Measurements from ENCODE around the gene CEACAM5.

DNA sequence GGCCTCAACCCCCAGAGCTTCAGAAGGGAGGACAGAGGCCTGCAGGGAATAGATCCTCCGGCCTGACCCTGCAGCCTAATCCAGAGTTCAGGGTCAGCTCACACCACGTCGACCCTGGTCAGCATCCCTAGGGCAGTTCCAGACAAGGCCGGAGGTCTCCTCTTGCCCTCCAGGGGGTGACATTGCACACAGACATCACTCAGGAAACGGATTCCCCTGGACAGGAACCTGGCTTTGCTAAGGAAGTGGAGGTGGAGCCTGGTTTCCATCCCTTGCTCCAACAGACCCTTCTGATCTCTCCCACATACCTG is 969 bp upstream of the CEACAM5 start:
- TF ChIP-seq, protein P1, sequence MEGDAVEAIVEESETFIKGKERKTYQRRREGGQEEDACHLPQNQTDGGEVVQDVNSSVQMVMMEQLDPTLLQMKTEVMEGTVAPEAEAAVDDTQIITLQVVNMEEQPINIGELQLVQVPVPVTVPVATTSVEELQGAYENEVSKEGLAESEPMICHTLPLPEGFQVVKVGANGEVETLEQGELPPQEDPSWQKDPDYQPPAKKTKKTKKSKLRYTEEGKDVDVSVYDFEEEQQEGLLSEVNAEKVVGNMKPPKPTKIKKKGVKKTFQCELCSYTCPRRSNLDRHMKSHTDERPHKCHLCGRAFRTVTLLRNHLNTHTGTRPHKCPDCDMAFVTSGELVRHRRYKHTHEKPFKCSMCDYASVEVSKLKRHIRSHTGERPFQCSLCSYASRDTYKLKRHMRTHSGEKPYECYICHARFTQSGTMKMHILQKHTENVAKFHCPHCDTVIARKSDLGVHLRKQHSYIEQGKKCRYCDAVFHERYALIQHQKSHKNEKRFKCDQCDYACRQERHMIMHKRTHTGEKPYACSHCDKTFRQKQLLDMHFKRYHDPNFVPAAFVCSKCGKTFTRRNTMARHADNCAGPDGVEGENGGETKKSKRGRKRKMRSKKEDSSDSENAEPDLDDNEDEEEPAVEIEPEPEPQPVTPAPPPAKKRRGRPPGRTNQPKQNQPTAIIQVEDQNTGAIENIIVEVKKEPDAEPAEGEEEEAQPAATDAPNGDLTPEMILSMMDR (conservative IDR thresholded peaks at IDR 0.05), result no peak
- TF ChIP-seq EZH2 (IDR thresholded peaks at IDR 0.05; ENCODE audit: low read depth), result no peak

Data from PC-9 (cell line).